ENCODE data around the gene TLNRD1.
"Not testable (repeated sequence)": the region's sequence is repeated elsewhere in the genome, so short reads cannot be mapped to it uniquely, and the experiment has no call there.

The TLNRD1 gene

GRCh38 chr15:80957976-80958375 is 42.7 kb upstream of the TLNRD1 start:
- no peak for TF ChIP-seq CTCF (IDR thresholded peaks at IDR 0.05; ENCODE audit: low read depth, low read length, missing control alignments)
- H3K4me3 ChIP-seq (ENCODE audit: low read depth, low read length), result no peak overlapping the region
- no peak for DNase-seq (ENCODE audit: low read depth)

- DNase-seq (ENCODE audit: low read depth), result no peak
- no peak for TF ChIP-seq CTCF (IDR thresholded peaks at IDR 0.05; ENCODE audit: low read depth, low read length, missing control alignments)
- H3K4me3 ChIP-seq (ENCODE audit: low read depth, low read length), result no peak overlapping the region
Measured at GRCh38 chr15:80958818-80959495, 41.8 kb upstream of the TLNRD1 start.

GRCh38 chr15:80965454-80965853 is 35.3 kb upstream of the TLNRD1 start:
- H3K4me3 ChIP-seq (ENCODE audit: low read depth, low read length); DNase-seq (ENCODE audit: low read depth): not testable (repeated sequence)

GRCh38 chr15:80966431-80967197 is 34.1 kb upstream of the TLNRD1 start:
- TF ChIP-seq CTCF (IDR thresholded peaks at IDR 0.05; ENCODE audit: low read depth, low read length, missing control alignments), result no peak
- no peak for DNase-seq (ENCODE audit: low read depth)
- no peak overlapping the region for H3K4me3 ChIP-seq (ENCODE audit: low read depth, low read length)

GRCh38 chr15:80967451-80967850 is 33.3 kb upstream of the TLNRD1 start:
- H3K4me3 ChIP-seq (ENCODE audit: low read depth, low read length), result no peak overlapping the region
- no peak for DNase-seq (ENCODE audit: low read depth)
- TF ChIP-seq CTCF (IDR thresholded peaks at IDR 0.05; ENCODE audit: low read depth, low read length, missing control alignments), result no peak

- TF ChIP-seq CTCF (IDR thresholded peaks at IDR 0.05; ENCODE audit: low read depth, low read length, missing control alignments), result no peak
- DNase-seq (ENCODE audit: low read depth), result no peak
Measured at GRCh38 chr15:80967991-80968510, 32.7 kb upstream of the TLNRD1 start.

GRCh38 chr15:80969316-80969715 is 31.4 kb upstream of the TLNRD1 start:
- no peak for TF ChIP-seq CTCF (IDR thresholded peaks at IDR 0.05; ENCODE audit: low read depth, low read length, missing control alignments)
- no peak for DNase-seq (ENCODE audit: low read depth)
- no peak overlapping the region for H3K4me3 ChIP-seq (ENCODE audit: low read depth, low read length)

More at GRCh38 chr15:80967991-80968510, 32.7 kb upstream of the TLNRD1 start:
- H3K4me3 ChIP-seq (ENCODE audit: low read depth, low read length), result no peak overlapping the region
